ENCODE results near the gene TIPARP.

DNA sequence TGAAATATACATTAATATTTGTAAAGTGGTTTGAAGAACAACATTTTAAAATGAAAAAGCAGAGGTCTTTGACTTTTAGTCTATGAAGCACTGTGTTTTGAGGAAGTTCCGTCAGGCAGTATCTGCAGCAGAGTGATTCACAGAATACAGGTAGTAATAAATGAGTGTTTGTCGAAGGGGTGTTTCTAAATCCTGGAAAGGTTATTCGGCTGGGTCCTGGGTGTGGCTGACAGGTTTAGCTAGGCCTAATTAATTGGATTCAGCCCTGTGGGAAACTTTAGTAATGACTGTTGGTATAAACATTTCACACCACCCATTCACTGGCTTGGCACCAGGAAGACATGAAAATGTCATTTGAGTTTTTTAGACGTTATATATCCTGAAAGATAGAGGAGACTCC lies 51.3 kb downstream of the TIPARP start:
- TF ChIP-seq, protein P1, sequence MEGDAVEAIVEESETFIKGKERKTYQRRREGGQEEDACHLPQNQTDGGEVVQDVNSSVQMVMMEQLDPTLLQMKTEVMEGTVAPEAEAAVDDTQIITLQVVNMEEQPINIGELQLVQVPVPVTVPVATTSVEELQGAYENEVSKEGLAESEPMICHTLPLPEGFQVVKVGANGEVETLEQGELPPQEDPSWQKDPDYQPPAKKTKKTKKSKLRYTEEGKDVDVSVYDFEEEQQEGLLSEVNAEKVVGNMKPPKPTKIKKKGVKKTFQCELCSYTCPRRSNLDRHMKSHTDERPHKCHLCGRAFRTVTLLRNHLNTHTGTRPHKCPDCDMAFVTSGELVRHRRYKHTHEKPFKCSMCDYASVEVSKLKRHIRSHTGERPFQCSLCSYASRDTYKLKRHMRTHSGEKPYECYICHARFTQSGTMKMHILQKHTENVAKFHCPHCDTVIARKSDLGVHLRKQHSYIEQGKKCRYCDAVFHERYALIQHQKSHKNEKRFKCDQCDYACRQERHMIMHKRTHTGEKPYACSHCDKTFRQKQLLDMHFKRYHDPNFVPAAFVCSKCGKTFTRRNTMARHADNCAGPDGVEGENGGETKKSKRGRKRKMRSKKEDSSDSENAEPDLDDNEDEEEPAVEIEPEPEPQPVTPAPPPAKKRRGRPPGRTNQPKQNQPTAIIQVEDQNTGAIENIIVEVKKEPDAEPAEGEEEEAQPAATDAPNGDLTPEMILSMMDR (conservative IDR thresholded peaks at IDR 0.05; ENCODE audit: low read depth, low read length), result no peak
- no peak for TF ChIP-seq EZH2 (IDR thresholded peaks at IDR 0.05; ENCODE audit: borderline replicate concordance, low read depth, low read length, poor library complexity, severe bottlenecking)

Measured in A673 (cell line).